GM12873 (cell line): ENCODE results near the gene IMMP2L.

Source experiments
- TF ChIP-seq, protein P1 (sequence below): IDR thresholded peaks from 2 replicates; pipeline ENCODE4 v1.5.1; 2012; ENCODE audit warnings: low read depth, mild to moderate bottlenecking, moderate library complexity, low read length, control low read depth; ENCODE audit not compliant: insufficient read depth; ENCODE audit errors: missing control alignments

IMMP2L gene

DNA sequence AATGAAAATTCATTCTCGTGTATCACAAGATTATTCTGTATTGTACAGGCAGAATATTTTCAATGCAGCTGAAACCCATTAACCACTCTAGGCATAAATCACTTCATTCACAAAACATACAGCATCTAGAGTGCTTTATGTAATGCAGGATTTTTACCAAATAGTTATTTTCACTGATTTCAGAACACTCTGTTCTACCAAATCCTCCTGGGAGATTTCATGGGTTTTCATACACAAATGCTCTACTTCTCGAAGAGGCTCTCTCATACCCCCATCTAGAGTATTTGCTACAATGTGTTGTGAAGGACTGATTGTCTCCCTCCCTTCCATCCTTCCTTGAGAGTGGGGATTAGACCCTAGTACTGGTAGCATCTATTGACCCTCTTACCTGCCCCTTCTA, 680.6 kb downstream of the IMMP2L start:
- TF ChIP-seq, protein P1, sequence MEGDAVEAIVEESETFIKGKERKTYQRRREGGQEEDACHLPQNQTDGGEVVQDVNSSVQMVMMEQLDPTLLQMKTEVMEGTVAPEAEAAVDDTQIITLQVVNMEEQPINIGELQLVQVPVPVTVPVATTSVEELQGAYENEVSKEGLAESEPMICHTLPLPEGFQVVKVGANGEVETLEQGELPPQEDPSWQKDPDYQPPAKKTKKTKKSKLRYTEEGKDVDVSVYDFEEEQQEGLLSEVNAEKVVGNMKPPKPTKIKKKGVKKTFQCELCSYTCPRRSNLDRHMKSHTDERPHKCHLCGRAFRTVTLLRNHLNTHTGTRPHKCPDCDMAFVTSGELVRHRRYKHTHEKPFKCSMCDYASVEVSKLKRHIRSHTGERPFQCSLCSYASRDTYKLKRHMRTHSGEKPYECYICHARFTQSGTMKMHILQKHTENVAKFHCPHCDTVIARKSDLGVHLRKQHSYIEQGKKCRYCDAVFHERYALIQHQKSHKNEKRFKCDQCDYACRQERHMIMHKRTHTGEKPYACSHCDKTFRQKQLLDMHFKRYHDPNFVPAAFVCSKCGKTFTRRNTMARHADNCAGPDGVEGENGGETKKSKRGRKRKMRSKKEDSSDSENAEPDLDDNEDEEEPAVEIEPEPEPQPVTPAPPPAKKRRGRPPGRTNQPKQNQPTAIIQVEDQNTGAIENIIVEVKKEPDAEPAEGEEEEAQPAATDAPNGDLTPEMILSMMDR = no peak

DNA sequence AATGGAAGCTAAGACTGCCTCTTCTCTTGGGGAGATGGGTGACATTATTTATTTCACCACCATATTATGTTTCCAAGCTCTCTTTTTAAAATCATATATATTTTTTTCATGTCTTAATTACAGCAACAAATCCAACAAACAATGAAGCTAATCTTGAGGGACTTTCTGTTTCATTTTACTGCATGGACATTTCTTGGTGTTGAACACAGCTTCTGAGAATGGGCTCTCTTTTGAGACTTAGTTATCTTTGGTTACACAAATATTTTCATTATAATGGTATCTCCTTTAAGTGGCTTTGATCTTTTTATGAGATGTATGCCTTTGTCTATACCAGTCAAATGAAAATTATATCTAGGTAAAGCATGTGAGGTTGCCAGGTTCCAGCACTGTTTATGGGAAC, 681.3 kb downstream of the IMMP2L start:
- TF ChIP-seq, protein P1 = no peak

DNA sequence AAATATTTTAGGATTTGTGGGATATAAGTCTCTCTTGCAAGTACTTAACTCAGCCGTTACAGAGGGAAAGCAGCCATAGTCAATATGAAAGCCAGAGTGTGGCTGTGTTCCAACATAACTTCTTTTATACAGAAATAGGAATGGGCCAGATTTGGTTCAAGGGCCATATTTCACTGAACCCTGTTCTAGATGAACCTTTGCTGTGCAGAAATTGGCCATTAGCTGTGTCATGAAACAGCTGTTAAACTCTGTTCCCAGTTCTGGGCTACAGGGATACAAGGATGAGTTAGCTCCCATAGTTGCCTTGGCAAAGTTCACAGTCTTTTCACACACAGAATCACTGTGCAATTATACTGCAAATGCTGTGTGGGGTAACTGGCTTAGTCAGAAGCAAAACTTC, 685.3 kb downstream of the IMMP2L start:
- TF ChIP-seq, protein P1 = no peak

DNA sequence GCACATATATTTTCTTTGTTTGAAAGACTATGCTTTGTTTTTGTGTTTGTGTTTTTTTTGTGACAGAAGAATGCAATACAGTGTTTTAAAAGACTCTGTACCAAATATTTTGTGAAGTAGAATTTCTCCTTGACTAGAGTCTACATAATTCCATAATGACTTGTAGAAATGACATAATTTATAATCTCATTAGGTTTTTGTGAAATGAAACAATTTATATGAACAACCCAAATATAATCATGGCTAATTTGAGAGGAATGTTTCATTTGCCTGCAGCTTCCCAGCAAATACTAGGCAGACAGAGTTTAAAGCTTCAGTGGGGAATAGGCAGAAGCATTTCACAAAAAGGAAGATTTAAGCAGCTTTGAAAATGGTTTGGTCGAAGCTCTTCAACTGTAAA, 686.9 kb downstream of the IMMP2L start:
- TF ChIP-seq, protein P1 = no peak

DNA sequence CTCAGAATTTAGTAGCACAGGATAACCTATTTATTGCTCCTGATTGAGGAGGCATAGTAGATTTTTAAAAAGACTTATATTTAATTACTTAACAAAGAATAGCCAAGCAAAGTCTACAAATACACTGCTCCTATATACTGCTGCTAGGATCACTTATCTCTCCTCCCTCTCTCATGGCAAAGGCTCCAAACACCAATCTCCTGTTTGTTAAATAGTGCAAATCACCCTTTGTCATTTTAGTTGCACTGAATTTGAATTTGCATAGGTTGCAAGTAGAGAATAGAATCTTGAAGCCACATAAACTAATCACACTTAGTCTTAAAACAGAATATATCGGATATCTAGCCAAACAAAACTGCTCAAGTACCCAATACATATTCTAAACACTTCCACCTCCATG, 690.4 kb downstream of the IMMP2L start:
- TF ChIP-seq, protein P1 = no peak

DNA sequence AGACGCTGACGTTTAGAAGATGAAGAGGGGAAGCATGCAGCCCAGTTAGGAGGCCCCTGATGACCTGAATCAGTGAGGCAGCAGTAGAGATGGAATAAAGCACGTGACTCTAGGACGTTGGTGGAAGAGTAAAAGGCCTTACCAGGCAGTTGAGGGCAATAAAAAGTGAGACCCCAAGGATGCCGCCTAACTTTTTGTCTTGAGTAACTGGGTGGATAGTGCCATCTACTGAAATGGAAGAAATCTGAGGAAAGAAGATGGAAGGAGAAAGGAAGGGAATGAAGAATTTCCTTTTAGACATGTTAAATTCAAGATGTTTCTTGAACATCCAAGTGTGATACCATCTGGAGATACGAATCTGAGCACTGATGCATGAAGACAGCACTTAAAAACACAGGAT, 691.4 kb downstream of the IMMP2L start:
- TF ChIP-seq, protein P1 = no peak

DNA sequence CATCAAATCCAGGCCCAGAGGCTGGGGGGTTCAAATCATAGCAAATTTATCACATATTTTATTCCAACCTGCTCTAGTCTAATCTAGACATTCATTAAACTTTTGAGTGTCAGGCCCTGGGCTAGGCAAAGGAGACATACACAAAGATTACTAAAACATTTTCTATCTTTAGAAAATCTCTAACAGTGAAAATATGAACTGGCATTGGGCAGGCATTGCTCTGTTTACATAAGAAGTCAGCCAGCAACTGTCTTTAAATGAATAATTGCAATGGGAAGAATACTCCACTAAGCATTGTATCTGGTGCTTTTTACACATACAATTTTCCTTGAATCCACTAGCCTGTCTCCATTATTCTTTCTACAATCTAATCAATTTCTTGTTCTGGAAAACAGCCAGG, 693.8 kb downstream of the IMMP2L start:
- TF ChIP-seq, protein P1 = no peak

DNA sequence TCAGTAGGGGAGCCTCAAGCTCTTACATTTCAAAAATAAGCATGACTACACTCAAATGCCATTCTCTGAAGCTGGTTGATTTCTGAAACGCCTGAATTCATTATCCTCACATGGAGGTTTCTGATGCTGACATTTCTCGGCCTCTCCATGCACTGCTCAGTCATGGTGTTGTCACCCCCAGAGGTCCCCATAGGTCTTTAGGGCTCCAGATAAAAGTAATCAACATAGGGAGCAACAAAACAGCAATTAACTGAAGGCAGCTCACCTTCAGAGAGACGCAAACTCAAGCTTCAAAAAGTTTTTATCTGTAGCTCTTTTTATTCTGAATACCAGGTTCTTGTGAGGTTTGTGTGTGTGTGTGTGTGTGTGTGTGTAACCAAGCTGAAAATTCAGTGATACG, 694.5 kb downstream of the IMMP2L start:
- TF ChIP-seq, protein P1 = no peak
